Kidney tubule cell (primary cell): ENCODE measurements around the gene KCNS1.
A peak's percentile ranks its signal among the peaks of the same experiment; 100 is the strongest.
"Not testable (repeated sequence)": the region's sequence is repeated elsewhere in the genome, so short reads cannot be mapped to it uniquely, and the experiment has no call there.

Experiments used
- DNase-seq: peaks from one replicate; pipeline ENCODE4 v3.0.0-alpha.2; 2018; ENCODE audit warnings: low spot score

KCNS1 gene

GRCh38 chr20:45100563-45101245, at the start of gene KCNS1:
KCNS1 (minus strand) TSS chr20:45101127; CDS start chr20:45099236, 1,891 bp downstream.
- DNase-seq = peak; percentile 58

GRCh38 chr20:45149062-45149461, 48.1 kb upstream of the KCNS1 start:
- DNase-seq = no peak

GRCh38 chr20:45140836-45141235, 39.9 kb upstream of the KCNS1 start:
- DNase-seq = no peak

- not testable (repeated sequence) for DNase-seq
Measured at GRCh38 chr20:45139733-45140375, 38.9 kb upstream of the KCNS1 start.

- DNase-seq = peak; percentile 87
Measured at GRCh38 chr20:45138561-45139300, 37.8 kb upstream of the KCNS1 start.

- peak; percentile 54 for DNase-seq
Measured at GRCh38 chr20:45136911-45137310, 36.0 kb upstream of the KCNS1 start.

GRCh38 chr20:45128099-45128498, 27.2 kb upstream of the KCNS1 start:
- peak; percentile 85 for DNase-seq

- no peak for DNase-seq
Measured at GRCh38 chr20:45124365-45124764, 23.4 kb upstream of the KCNS1 start, which contains the start of gene WFDC12. WFDC12 (minus strand) TSS chr20:45124465; CDS start chr20:45124447, 18 bp downstream.

GRCh38 chr20:45121388-45121787, 20.5 kb upstream of the KCNS1 start:
- DNase-seq = no peak

- no peak for DNase-seq
Measured at GRCh38 chr20:45119556-45120266, 18.8 kb upstream of the KCNS1 start.

- DNase-seq = no peak
Measured at GRCh38 chr20:45118028-45118427, 17.1 kb upstream of the KCNS1 start.

- DNase-seq = no peak
Measured at GRCh38 chr20:45117581-45117980, 16.7 kb upstream of the KCNS1 start.

GRCh38 chr20:45115829-45116228, 14.9 kb upstream of the KCNS1 start:
- DNase-seq = no peak

- no peak for DNase-seq
Measured at GRCh38 chr20:45115386-45115774, 14.5 kb upstream of the KCNS1 start.

GRCh38 chr20:45114465-45115385, 13.8 kb upstream of the KCNS1 start, which contains the start of gene WFDC5:
WFDC5 (minus strand) TSS chr20:45115174; CDS start chr20:45115083, 91 bp downstream.
- DNase-seq = no peak

GRCh38 chr20:45113865-45114264, 12.9 kb upstream of the KCNS1 start:
- no peak for DNase-seq

GRCh38 chr20:45112754-45113153, 11.8 kb upstream of the KCNS1 start:
- no peak for DNase-seq

- peak; percentile 38 for DNase-seq
Measured at GRCh38 chr20:45111799-45112471, 11.0 kb upstream of the KCNS1 start.

- no peak for DNase-seq
Measured at GRCh38 chr20:45111285-45111684, 10.4 kb upstream of the KCNS1 start.

- DNase-seq = no peak
Measured at GRCh38 chr20:45110301-45110700, 9.4 kb upstream of the KCNS1 start.
